HepG2 (cell line): ENCODE data around the gene EHD1. TPM values are rescaled to one million over a fixed set of nuclear protein-coding genes. Genes with fewer than 3 reads are reported as not detected.

ENCODE experiments used
- CC2D1A ChIP-seq: sonication (generic); formaldehyde crosslinking; IDR thresholded peaks from 2 replicates; pipeline ENCODE4 v1.8.1; 2023; ENCODE audit warnings: mild to moderate bottlenecking, missing genetic modification reagents
- ESRRA ChIP-seq: sonication (generic); formaldehyde crosslinking; IDR thresholded peaks from 2 replicates; pipeline ENCODE4 v1.5.1; 2020; ENCODE audit warnings: mild to moderate bottlenecking, low read depth, missing genetic modification reagents
- JUND ChIP-seq: sonication (generic); formaldehyde crosslinking; IDR thresholded peaks from 2 replicates; pipeline ENCODE4 v1.8.0; 2022; ENCODE audit warnings: mild to moderate bottlenecking, missing genetic modification reagents
- MTA1 ChIP-seq: sonication (generic); formaldehyde crosslinking; IDR thresholded peaks from 2 replicates; pipeline ENCODE4 v1.4.0; 2020; ENCODE audit warnings: missing genetic modification reagents, mild to moderate bottlenecking, borderline replicate concordance
- RBM22 ChIP-seq: fragments of 200-400 bp; formaldehyde crosslinking; optimal IDR thresholded peaks from 2 replicates; pipeline ENCODE3; 2017; ENCODE audit warnings: mild to moderate bottlenecking, low read length, moderate library complexity
- XRCC5 ChIP-seq: fragments of 200-400 bp; formaldehyde crosslinking; optimal IDR thresholded peaks from 2 replicates; pipeline ENCODE3; 2017; ENCODE audit warnings: mild to moderate bottlenecking, low read length
- ZNF549 ChIP-seq: sonication (generic); formaldehyde crosslinking; IDR thresholded peaks from 2 replicates; pipeline ENCODE4 v1.5.0; 2020; ENCODE audit warnings: missing genetic modification reagents
- ZNF614 ChIP-seq: IDR thresholded peaks from 2 replicates; pipeline ENCODE4 v1.6.1; 2018; ENCODE audit warnings: missing biosample characterization, missing genetic modification reagents, inconsistent platforms, borderline replicate concordance
- ZNF749 ChIP-seq: sonication (generic); formaldehyde crosslinking; IDR thresholded peaks from 2 replicates; pipeline ENCODE4 v1.8.0; 2022; ENCODE audit warnings: mild to moderate bottlenecking, missing genetic modification reagents, moderate library complexity, borderline replicate concordance
- ZSCAN31 ChIP-seq: sonication (generic); formaldehyde crosslinking; IDR thresholded peaks from 2 replicates; pipeline ENCODE4 v1.5.0; 2020; ENCODE audit warnings: low read depth, mild to moderate bottlenecking, missing genetic modification reagents
- polyA plus RNA-seq, 8 experiments: library from polyadenylated mRNA; depleted of rRNA in 3 of 8; stranded (reverse) in 7 of 8; unstranded in 1 of 8; fragments of >200 nt; fragmentation: Illumina TruSeq in 4 of 8; extraction: Trizol in 4 of 8; gene quantifications; 2 replicates each; pipeline versions ENCODE4 v1.2.1 to v1.2.3, GENCODE V29; 2011 to 2016; ENCODE audit warnings: low read depth in 4 of 8, missing spikeins in 1 of 8, mixed read lengths in 1 of 8; ENCODE audit not compliant: insufficient read depth in 1 of 8
- total RNA-seq, 5 experiments: library from RNA; depleted of rRNA; stranded (reverse); fragments of >200 nt; fragmentation: Illumina TruSeq; extraction: Trizol; gene quantifications; 2 replicates each; pipeline ENCODE4 v1.2.3, GENCODE V29; 2016; ENCODE audit warnings: low read depth in 1 of 5
- TF ChIP-seq, protein P1 (sequence below): sonication (generic); formaldehyde crosslinking; IDR thresholded peaks from 2 replicates; pipeline ENCODE4 v1.8.1; 2023; ENCODE audit warnings: mild to moderate bottlenecking, moderate library complexity, missing genetic modification reagents
- TF ChIP-seq, protein P2 (sequence below): sonication (generic); formaldehyde crosslinking; IDR thresholded peaks from 2 replicates; pipeline ENCODE4 v1.4.0; 2020; ENCODE audit warnings: missing genetic modification reagents
- TF ChIP-seq, protein P3 (sequence below): sonication (generic); formaldehyde crosslinking; IDR thresholded peaks from 2 replicates; pipeline ENCODE4 v1.4.0; 2020; ENCODE audit warnings: missing genetic modification reagents
- TF ChIP-seq, protein P4 (sequence below): sonication (generic); formaldehyde crosslinking; IDR thresholded peaks from 2 replicates; pipeline ENCODE4 v1.4.0; 2020; ENCODE audit warnings: mild to moderate bottlenecking, missing genetic modification reagents, borderline replicate concordance
- TF ChIP-seq, protein P5 (sequence below): sonication (generic); formaldehyde crosslinking; IDR thresholded peaks from 2 replicates; pipeline ENCODE4 v1.4.0; 2020; ENCODE audit warnings: mild to moderate bottlenecking, low read depth, missing genetic modification reagents
- TF ChIP-seq, protein P6 (sequence below): sonication (generic); formaldehyde crosslinking; conservative IDR thresholded peaks from 2 replicates; pipeline ENCODE4 v1.5.0; 2020; ENCODE audit warnings: missing genetic modification reagents

The EHD1 gene
- total and polyA plus RNA-seq, 2 of the 13 experiments (the other 11 are each of a cell fraction or from before 2014, with no cell fraction given) = 23.6 to 26.6 TPM

DNA sequence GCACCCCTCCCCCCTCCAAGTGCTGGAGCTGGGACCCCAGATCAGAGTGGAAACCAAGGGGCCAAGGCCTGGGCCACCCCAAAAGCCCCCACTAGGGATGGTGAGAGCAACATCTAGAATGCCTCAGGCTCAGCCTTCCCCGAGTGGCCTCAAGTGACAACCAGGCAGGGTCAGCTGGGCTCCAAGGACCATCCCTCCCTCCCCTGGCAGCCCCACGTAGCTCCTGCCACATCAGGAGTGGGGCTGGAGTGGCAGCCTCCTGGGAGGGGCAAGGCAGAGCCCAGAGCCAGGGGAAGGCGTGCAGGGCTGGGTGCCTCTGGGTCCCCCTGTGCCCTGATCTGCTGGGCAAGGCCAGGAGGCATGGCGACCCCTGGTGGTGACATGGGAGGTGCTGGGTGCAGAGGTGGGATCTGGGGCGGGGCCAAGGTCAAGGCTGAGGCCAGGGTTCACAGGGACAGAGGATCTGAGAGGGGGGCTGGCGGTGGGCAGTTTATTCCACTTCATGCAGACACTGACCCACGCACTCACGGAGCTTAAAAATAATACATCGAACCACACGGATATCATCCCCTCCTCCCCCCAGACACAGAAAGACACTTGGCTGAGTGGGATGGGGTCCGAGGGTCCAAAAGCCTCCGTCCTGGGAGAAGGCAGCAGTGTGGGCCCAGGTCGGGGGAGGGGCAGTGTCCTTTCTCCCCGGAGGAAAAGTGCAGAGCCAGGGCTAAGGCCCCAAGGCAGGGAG, 15.8 kb upstream of the EHD1 start (continued):
- TF ChIP-seq, protein P1, sequence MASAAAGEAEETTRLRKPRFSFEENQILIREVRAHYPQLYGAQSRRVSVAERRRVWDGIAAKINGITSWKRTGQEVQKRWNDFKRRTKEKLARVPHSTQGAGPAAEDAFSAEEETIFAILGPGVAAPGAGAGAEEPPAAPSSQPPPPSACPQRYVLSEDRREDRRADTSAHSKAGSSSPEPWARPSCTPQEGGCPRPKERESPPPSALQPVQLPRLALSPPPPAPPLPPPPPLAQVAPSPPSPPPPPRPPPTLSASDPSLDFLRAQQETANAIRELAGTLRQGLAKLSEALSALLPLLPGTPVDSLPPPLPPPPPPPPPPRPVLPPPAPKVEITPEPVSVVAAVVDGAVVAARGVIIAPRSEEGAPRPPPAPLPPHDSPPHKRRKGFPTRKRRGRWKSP (CRISPR knock-in tag) = no peak; the same call in 1 of the 2 replicates
- TF ChIP-seq, protein P2, sequence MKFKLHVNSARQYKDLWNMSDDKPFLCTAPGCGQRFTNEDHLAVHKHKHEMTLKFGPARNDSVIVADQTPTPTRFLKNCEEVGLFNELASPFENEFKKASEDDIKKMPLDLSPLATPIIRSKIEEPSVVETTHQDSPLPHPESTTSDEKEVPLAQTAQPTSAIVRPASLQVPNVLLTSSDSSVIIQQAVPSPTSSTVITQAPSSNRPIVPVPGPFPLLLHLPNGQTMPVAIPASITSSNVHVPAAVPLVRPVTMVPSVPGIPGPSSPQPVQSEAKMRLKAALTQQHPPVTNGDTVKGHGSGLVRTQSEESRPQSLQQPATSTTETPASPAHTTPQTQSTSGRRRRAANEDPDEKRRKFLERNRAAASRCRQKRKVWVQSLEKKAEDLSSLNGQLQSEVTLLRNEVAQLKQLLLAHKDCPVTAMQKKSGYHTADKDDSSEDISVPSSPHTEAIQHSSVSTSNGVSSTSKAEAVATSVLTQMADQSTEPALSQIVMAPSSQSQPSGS = peak; percentile 74; the same call in 1 of the 2 replicates
- TF ChIP-seq ZNF549 (CRISPR knock-in tag) (0 out of 2 replicates have a peak, but pooled peaks have one; percentile 2), ZNF749 (CRISPR knock-in tag) (0 out of 2 replicates have a peak, but pooled peaks have one; percentile 56), MTA1 (CRISPR knock-in tag) (peak; percentile 97), JUND (CRISPR knock-in tag) (no peak), ZSCAN31 (peak; percentile 16; the same call in 1 of the 2 replicates), CC2D1A (CRISPR knock-in tag) (no peak), ESRRA (peak; percentile 93), XRCC5 (peak; percentile 87), ZNF614 (CRISPR knock-in tag) (peak; percentile 57; the same call in 1 of the 2 replicates), RBM22 (peak; percentile 71)
- TF ChIP-seq, protein P3, sequence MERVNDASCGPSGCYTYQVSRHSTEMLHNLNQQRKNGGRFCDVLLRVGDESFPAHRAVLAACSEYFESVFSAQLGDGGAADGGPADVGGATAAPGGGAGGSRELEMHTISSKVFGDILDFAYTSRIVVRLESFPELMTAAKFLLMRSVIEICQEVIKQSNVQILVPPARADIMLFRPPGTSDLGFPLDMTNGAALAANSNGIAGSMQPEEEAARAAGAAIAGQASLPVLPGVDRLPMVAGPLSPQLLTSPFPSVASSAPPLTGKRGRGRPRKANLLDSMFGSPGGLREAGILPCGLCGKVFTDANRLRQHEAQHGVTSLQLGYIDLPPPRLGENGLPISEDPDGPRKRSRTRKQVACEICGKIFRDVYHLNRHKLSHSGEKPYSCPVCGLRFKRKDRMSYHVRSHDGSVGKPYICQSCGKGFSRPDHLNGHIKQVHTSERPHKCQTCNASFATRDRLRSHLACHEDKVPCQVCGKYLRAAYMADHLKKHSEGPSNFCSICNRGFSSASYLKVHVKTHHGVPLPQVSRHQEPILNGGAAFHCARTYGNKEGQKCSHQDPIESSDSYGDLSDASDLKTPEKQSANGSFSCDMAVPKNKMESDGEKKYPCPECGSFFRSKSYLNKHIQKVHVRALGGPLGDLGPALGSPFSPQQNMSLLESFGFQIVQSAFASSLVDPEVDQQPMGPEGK (CRISPR knock-in tag) = peak; percentile 96
- TF ChIP-seq, protein P4, sequence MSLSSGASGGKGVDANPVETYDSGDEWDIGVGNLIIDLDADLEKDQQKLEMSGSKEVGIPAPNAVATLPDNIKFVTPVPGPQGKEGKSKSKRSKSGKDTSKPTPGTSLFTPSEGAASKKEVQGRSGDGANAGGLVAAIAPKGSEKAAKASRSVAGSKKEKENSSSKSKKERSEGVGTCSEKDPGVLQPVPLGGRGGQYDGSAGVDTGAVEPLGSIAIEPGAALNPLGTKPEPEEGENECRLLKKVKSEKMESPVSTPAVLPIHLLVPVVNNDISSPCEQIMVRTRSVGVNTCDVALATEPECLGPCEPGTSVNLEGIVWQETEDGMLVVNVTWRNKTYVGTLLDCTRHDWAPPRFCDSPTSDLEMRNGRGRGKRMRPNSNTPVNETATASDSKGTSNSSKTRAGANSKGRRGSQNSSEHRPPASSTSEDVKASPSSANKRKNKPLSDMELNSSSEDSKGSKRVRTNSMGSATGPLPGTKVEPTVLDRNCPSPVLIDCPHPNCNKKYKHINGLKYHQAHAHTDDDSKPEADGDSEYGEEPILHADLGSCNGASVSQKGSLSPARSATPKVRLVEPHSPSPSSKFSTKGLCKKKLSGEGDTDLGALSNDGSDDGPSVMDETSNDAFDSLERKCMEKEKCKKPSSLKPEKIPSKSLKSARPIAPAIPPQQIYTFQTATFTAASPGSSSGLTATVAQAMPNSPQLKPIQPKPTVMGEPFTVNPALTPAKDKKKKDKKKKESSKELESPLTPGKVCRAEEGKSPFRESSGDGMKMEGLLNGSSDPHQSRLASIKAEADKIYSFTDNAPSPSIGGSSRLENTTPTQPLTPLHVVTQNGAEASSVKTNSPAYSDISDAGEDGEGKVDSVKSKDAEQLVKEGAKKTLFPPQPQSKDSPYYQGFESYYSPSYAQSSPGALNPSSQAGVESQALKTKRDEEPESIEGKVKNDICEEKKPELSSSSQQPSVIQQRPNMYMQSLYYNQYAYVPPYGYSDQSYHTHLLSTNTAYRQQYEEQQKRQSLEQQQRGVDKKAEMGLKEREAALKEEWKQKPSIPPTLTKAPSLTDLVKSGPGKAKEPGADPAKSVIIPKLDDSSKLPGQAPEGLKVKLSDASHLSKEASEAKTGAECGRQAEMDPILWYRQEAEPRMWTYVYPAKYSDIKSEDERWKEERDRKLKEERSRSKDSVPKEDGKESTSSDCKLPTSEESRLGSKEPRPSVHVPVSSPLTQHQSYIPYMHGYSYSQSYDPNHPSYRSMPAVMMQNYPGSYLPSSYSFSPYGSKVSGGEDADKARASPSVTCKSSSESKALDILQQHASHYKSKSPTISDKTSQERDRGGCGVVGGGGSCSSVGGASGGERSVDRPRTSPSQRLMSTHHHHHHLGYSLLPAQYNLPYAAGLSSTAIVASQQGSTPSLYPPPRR (CRISPR knock-in tag) = peak; percentile 80; the same call in 1 of the 2 replicates
- TF ChIP-seq, protein P5, sequence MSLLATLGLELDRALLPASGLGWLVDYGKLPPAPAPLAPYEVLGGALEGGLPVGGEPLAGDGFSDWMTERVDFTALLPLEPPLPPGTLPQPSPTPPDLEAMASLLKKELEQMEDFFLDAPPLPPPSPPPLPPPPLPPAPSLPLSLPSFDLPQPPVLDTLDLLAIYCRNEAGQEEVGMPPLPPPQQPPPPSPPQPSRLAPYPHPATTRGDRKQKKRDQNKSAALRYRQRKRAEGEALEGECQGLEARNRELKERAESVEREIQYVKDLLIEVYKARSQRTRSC (CRISPR knock-in tag) = no peak
- TF ChIP-seq, protein P6, sequence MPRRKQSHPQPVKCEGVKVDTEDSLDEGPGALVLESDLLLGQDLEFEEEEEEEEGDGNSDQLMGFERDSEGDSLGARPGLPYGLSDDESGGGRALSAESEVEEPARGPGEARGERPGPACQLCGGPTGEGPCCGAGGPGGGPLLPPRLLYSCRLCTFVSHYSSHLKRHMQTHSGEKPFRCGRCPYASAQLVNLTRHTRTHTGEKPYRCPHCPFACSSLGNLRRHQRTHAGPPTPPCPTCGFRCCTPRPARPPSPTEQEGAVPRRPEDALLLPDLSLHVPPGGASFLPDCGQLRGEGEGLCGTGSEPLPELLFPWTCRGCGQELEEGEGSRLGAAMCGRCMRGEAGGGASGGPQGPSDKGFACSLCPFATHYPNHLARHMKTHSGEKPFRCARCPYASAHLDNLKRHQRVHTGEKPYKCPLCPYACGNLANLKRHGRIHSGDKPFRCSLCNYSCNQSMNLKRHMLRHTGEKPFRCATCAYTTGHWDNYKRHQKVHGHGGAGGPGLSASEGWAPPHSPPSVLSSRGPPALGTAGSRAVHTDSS (CRISPR knock-in tag) = peak; percentile 35; the same call in 1 of the 2 replicates
